ENCODE results near the gene SCAF4.

The SCAF4 gene, protein sequence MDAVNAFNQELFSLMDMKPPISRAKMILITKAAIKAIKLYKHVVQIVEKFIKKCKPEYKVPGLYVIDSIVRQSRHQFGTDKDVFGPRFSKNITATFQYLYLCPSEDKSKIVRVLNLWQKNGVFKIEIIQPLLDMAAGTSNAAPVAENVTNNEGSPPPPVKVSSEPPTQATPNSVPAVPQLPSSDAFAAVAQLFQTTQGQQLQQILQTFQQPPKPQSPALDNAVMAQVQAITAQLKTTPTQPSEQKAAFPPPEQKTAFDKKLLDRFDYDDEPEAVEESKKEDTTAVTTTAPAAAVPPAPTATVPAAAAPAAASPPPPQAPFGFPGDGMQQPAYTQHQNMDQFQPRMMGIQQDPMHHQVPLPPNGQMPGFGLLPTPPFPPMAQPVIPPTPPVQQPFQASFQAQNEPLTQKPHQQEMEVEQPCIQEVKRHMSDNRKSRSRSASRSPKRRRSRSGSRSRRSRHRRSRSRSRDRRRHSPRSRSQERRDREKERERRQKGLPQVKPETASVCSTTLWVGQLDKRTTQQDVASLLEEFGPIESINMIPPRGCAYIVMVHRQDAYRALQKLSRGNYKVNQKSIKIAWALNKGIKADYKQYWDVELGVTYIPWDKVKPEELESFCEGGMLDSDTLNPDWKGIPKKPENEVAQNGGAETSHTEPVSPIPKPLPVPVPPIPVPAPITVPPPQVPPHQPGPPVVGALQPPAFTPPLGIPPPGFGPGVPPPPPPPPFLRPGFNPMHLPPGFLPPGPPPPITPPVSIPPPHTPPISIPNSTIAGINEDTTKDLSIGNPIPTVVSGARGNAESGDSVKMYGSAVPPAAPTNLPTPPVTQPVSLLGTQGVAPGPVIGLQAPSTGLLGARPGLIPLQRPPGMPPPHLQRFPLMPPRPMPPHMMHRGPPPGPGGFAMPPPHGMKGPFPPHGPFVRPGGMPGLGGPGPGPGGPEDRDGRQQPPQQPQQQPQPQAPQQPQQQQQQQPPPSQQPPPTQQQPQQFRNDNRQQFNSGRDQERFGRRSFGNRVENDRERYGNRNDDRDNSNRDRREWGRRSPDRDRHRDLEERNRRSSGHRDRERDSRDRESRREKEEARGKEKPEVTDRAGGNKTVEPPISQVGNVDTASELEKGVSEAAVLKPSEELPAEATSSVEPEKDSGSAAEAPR

DNA sequence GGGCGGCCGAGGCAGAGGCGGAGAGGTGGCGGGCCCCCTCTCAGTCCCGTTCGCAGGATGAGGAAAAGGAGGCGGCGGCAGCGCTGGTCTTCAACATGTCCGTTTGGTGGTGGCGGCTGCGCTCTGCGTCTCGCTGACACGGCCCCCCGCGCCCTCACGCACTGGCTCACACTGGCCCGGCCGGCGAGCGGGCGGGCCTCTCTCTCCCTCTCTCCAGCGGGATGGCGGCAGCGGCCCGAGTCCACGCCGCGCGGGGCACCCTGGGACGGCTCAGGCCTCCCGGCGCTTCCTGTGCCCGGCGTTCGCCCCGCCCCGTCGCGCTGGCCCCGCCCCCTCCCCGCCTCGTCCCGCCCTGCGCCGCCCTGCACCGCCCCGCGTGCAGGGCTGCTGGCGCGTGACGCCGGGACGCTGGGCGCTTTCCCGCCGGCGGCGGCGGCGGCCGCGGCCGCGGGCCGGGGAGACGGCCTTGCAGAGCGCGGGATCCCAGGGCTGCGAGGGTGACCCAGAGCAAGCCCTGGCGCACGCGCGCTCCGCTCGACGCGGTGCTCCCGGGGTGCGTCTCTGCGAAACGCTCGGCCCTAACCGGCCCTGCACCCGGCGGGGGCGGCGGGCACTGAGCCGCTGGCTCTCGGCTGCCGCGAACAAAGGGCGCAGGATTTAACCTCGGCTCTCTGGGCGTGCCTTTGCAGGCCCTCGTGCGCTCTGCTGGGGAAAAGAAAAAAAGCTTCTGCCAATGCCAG is at the start of gene SCAF4:
SCAF4 (minus strand) TSS at position 262 of the 740 bp plus-strand sequence. CDS start 426 bp downstream, outside the sequence.
- TF ChIP-seq, protein P1, sequence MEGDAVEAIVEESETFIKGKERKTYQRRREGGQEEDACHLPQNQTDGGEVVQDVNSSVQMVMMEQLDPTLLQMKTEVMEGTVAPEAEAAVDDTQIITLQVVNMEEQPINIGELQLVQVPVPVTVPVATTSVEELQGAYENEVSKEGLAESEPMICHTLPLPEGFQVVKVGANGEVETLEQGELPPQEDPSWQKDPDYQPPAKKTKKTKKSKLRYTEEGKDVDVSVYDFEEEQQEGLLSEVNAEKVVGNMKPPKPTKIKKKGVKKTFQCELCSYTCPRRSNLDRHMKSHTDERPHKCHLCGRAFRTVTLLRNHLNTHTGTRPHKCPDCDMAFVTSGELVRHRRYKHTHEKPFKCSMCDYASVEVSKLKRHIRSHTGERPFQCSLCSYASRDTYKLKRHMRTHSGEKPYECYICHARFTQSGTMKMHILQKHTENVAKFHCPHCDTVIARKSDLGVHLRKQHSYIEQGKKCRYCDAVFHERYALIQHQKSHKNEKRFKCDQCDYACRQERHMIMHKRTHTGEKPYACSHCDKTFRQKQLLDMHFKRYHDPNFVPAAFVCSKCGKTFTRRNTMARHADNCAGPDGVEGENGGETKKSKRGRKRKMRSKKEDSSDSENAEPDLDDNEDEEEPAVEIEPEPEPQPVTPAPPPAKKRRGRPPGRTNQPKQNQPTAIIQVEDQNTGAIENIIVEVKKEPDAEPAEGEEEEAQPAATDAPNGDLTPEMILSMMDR (IDR thresholded peaks at IDR 0.05; ENCODE audit: control insufficient read depth, insufficient read depth, low read depth, low read length, missing control alignments) = no peak
- H3K4me3 ChIP-seq (ENCODE audit: control insufficient read depth, low read depth, low read length) = peak within 1 kb of the TSS; percentile 71

DNA sequence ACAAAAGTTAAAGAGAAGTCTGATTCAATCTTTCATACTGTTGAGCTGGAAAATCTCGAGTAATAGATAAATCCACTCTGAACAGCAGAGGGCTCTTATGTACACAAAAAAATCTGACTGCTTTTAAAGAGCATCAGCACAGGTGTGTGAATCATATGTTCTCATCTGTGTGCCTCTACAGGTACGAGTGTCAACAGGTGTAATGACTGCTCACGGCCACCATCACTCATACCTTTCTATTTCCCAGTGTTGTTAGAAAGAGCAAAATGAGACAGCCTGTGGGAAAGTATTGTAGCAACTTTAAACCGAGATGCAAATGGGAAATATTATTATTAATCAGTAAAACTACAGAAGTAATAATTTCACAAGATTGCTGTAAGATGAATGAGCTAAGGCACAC is 49.0 kb upstream of the SCAF4 start:
- DNase-seq (ENCODE audit: low read depth) = no peak
- H3K4me3 ChIP-seq (ENCODE audit: control insufficient read depth, low read depth, low read length) = no peak overlapping the region
- TF ChIP-seq, protein P1 (IDR thresholded peaks at IDR 0.05; ENCODE audit: control insufficient read depth, insufficient read depth, low read depth, low read length, missing control alignments) = no peak

More for the DNA sequence above, at the start of gene SCAF4:
- DNase-seq (ENCODE audit: low read depth) = no peak

DNA sequence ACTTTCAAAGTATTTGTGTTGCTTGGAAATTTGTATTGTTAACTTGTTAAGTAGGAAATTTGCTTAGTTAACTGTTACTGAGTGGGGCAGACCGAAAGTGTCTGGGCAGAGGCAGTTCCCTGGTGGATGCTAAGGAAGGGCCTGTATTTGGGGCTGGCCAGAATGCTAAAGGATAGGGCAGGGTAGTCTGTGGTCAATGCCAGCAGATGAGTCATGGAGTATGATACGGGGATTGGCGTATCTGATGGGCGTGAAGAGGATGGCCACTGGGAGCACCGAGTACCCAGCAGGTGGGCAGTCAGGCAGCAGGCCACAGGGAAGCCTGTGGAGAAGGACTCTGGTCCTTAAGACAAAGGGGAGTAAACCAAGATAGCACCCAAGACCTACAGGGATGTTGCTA is 46.6 kb upstream of the SCAF4 start:
- no peak overlapping the region for H3K4me3 ChIP-seq (ENCODE audit: control insufficient read depth, low read depth, low read length)
- no peak for DNase-seq (ENCODE audit: low read depth)
- TF ChIP-seq, protein P1 (IDR thresholded peaks at IDR 0.05; ENCODE audit: control insufficient read depth, insufficient read depth, low read depth, low read length, missing control alignments) = no peak

DNA sequence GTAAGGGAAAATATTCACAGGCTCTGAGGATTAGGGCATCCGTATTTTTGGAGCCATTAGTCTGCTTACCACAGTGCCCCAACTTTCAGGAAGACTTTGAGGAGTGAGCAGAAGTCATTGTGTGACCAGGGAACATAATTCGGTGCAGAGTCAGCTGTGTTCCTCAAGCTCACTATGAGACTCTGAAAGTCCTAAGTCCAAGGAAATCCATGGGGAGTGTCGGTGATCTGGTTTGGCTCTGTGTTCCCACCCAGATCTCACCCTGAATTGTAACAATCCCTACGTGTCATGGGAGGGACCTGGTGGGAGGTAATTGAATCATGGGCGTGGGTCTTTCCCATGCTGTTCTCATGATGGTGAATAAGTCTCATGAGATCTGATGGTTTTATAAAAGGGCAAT is 45.9 kb upstream of the SCAF4 start:
- TF ChIP-seq, protein P1 (IDR thresholded peaks at IDR 0.05; ENCODE audit: control insufficient read depth, insufficient read depth, low read depth, low read length, missing control alignments) = no peak
- no peak overlapping the region for H3K4me3 ChIP-seq (ENCODE audit: control insufficient read depth, low read depth, low read length)
- DNase-seq (ENCODE audit: low read depth) = no peak

DNA sequence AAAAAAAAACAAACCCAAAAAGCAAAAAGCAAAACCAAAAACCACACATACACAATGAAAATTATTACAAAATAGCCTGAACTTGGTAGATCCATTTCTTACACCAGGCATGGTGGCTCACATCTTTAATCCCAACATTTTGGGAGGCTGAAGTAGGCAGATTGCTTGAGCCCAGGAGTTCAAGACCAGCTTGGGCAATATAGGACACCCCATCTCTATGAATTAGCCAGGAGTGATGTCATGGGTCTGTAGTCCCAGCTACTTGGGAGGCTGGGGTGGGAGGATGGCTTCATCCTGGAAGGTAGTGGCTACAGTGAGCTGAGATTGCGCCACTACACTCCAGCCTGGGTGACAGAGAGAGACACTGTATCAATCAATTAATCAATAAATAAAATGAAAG is 42.1 kb upstream of the SCAF4 start:
- TF ChIP-seq, protein P1 (IDR thresholded peaks at IDR 0.05; ENCODE audit: control insufficient read depth, insufficient read depth, low read depth, low read length, missing control alignments) = no peak
- no peak for DNase-seq (ENCODE audit: low read depth)
- H3K4me3 ChIP-seq (ENCODE audit: control insufficient read depth, low read depth, low read length) = no peak overlapping the region

All from AG09309 (cell line).